ENCODE measurements around the gene YBX3.
A peak's percentile ranks its signal among the peaks of the same experiment; 100 is the strongest.

- TF ChIP-seq CTCF (IDR thresholded peaks at IDR 0.05) (no peak), POLR2A (IDR thresholded peaks at IDR 0.05) (no peak), EP300 (IDR thresholded peaks at IDR 0.05) (no peak), POLR2AphosphoS5 (IDR thresholded peaks at IDR 0.05) (peak; percentile 22)
These were observed 2.0 kb downstream of the YBX3 start for GRCh38 chr12:10720974-10721650.

Data from gastroesophageal sphincter (tissue), 3 donors.